A549 (cell line): ENCODE results near the gene MERTK. TPM values are rescaled to one million over a fixed set of nuclear protein-coding genes. Genes with fewer than 3 reads are reported as not detected.

Experiments used
- ATAC-seq, 2 experiments: fragments of 200-7000 bp in 1 of 2; fragments of >200 bp in 1 of 2; cut with Nextera tagmentation in 1 of 2; cut with Tn5 transposase in 1 of 2; 3 replicates each; pipeline versions ENCODE4 v1.8.0 to v1.9.1; 2018 to 2020; ENCODE audit warnings: mild to moderate bottlenecking in 1 of 2, moderate library complexity in 1 of 2
- CTCF ChIA-PET: fragments of 300-600 bp; sonication (Branson Sonifier 250); formaldehyde crosslinking; extraction: SDS; loops from one replicate; lab custom pipeline; 2021; ENCODE audit warnings: antibody characterized with exemption, inconsistent platforms; lab: Yijun Ruan, JAX
- POLR2A ChIA-PET: fragments of 350-600 bp; formaldehyde crosslinking; extraction: SDS; loops from one replicate; lab custom pipeline; 2021; ENCODE audit warnings: antibody characterized with exemption, inconsistent platforms; lab: Yijun Ruan, JAX
- DNase-seq, 2 experiments: peaks; one replicate each; pipeline versions ENCODE4 v3.0.0 to v3.0.0-alpha.2; 2011 to 2016; ENCODE audit warnings: low read depth in 1 of 2, low spot score in 1 of 2
- FAIRE-seq: peaks from 2 replicates; lab custom pipeline; 2011; peaks lifted over from hg19 to GRCh38; lab: Jason Lieb, UNC
- H3K27ac ChIP-seq, 2 experiments: fragments of >200 bp; sonication (Bioruptor Twin); formaldehyde crosslinking; 3 replicates each; pipeline ENCODE4 v1.5.1; 2016 to 2017
- H3K4me1 ChIP-seq: fragments of >200 bp; sonication (Bioruptor Twin); formaldehyde crosslinking; 3 replicates; pipeline ENCODE4 v1.6.1; 2016
- H3K4me2 ChIP-seq: fragments of >200 bp; sonication (Bioruptor Twin); formaldehyde crosslinking; 3 replicates; pipeline ENCODE4 v1.6.1; 2016
- H3K4me3 ChIP-seq: fragments of >200 bp; sonication (Bioruptor Twin); formaldehyde crosslinking; 3 replicates; pipeline ENCODE4 v1.5.1; 2016
- H3K9me3 ChIP-seq: fragments of >200 bp; sonication (Bioruptor Twin); formaldehyde crosslinking; 3 replicates; pipeline ENCODE4 v1.6.1; 2016
- ATOH8 ChIP-seq: fragments of 250-450 bp; sonication (Bioruptor Pico); IDR thresholded peaks from 2 replicates; pipeline ENCODE4 v1.5.0; 2020; ENCODE audit warnings: low read depth, mild to moderate bottlenecking, moderate library complexity
- CBX2 ChIP-seq: fragments of 200-600 bp; sonication (generic); IDR thresholded peaks from 2 replicates; pipeline ENCODE4 v1.6.1; 2016; ENCODE audit warnings: low read depth, mild to moderate bottlenecking, borderline replicate concordance
- CHD2 ChIP-seq: fragments of 150-350 bp; IDR thresholded peaks from 2 replicates; pipeline ENCODE4 v1.6.1; 2014; ENCODE audit warnings: low read length; ENCODE audit not compliant: partially characterized antibody
- CHD4 ChIP-seq: fragments of 200-600 bp; sonication (generic); IDR thresholded peaks from 2 replicates; pipeline ENCODE4 v1.6.1; 2016; ENCODE audit warnings: antibody characterized with exemption, mild to moderate bottlenecking, borderline replicate concordance
- EHMT2 ChIP-seq: fragments of 200-600 bp; sonication (generic); IDR thresholded peaks from 2 replicates; pipeline ENCODE4 v1.6.1; 2016; ENCODE audit warnings: antibody characterized with exemption, low read depth, mild to moderate bottlenecking, moderate library complexity
- ELK1 ChIP-seq: fragments of 150-350 bp; IDR thresholded peaks from 2 replicates; pipeline ENCODE4 v1.6.1; 2014; ENCODE audit warnings: low read depth, mild to moderate bottlenecking, low read length
- HDAC2 ChIP-seq: fragments of 200-600 bp; sonication (generic); IDR thresholded peaks from 2 replicates; pipeline ENCODE4 v1.6.1; 2016
- HOXB13 ChIP-seq: fragments of 250-450 bp; sonication (Bioruptor Pico); IDR thresholded peaks from 2 replicates; pipeline ENCODE4 v1.5.0; 2020; ENCODE audit warnings: low read depth, mild to moderate bottlenecking, moderate library complexity
- JUNB ChIP-seq: fragments of >200 bp; sonication (Bioruptor Twin); formaldehyde crosslinking; IDR thresholded peaks from 2 replicates; pipeline ENCODE4 v1.6.1; 2016
- MAX ChIP-seq: IDR thresholded peaks from 2 replicates; pipeline ENCODE4 v1.6.1; 2012
- MAZ ChIP-seq: fragments of 150-350 bp; IDR thresholded peaks from 2 replicates; pipeline ENCODE4 v1.6.1; 2014; ENCODE audit warnings: antibody characterized with exemption, low read depth, low read length, borderline replicate concordance
- NR3C1 ChIP-seq: fragments of >200 bp; sonication (Bioruptor Twin); formaldehyde crosslinking; IDR thresholded peaks from 3 replicates; pipeline ENCODE4 v1.6.1; 2017
- POLR2A ChIP-seq: IDR thresholded peaks from 2 replicates; pipeline ENCODE4 v1.6.1; 2012; ENCODE audit warnings: mild to moderate bottlenecking, low read length
- RARB ChIP-seq: fragments of 250-450 bp; sonication (Bioruptor Pico); IDR thresholded peaks from 2 replicates; pipeline ENCODE4 v1.8.0; 2021; ENCODE audit warnings: mild to moderate bottlenecking, moderate library complexity
- RFX5 ChIP-seq: fragments of 450-650 bp; IDR thresholded peaks from 2 replicates; pipeline ENCODE4 v1.7.1; 2014; ENCODE audit warnings: antibody characterized with exemption, mild to moderate bottlenecking, moderate library complexity
- RNF2 ChIP-seq: fragments of 200-600 bp; sonication (generic); IDR thresholded peaks from 2 replicates; pipeline ENCODE4 v1.6.1; 2016; ENCODE audit warnings: low read depth, mild to moderate bottlenecking, antibody characterized with exemption, moderate library complexity, borderline replicate concordance
- TP53 ChIP-seq: fragments of 250-450 bp; sonication (Bioruptor Pico); IDR thresholded peaks from 2 replicates; pipeline ENCODE4 v1.5.0; 2021; ENCODE audit warnings: mild to moderate bottlenecking, moderate library complexity
- ZC3H11A ChIP-seq: fragments of 450-650 bp; IDR thresholded peaks from 2 replicates; pipeline ENCODE4 v1.6.1; 2014; ENCODE audit warnings: antibody characterized with exemption, mild to moderate bottlenecking
- ZFP36 ChIP-seq: fragments of 450-650 bp; IDR thresholded peaks from 2 replicates; pipeline ENCODE4 v1.6.1; 2014; ENCODE audit warnings: borderline replicate concordance; ENCODE audit not compliant: partially characterized antibody
- WGBS: methylation state at CpG from one replicate; pipeline ENCODE4 v1.1.6; 2017; ENCODE audit errors: missing lambda C conversion rate; 5-methylcytosine and 5-hydroxymethylcytosine counted together
- polyA plus RNA-seq, 4 experiments: library from polyadenylated mRNA; depleted of rRNA in 3 of 4; stranded (reverse); fragments of >200 nt; fragmentation: RNase III in 1 of 4; extraction: RNeasy Plus Mini Kit Qiagen cat#74134 plus additional on column Dnase treatment in 1 of 4; gene quantifications; 2 replicates in 3 of 4; 3 replicates in 1 of 4; pipeline ENCODE4 v1.2.3, GENCODE V29; 2011 to 2017
- TF ChIP-seq, protein P1 (sequence below): IDR thresholded peaks from 2 replicates; pipeline ENCODE4 v1.6.1; 2012

MERTK gene
- polyA plus RNA-seq, 2 of the 4 experiments (the other 2 are of a cell fraction): 1.4 to 4.0 TPM

DNA sequence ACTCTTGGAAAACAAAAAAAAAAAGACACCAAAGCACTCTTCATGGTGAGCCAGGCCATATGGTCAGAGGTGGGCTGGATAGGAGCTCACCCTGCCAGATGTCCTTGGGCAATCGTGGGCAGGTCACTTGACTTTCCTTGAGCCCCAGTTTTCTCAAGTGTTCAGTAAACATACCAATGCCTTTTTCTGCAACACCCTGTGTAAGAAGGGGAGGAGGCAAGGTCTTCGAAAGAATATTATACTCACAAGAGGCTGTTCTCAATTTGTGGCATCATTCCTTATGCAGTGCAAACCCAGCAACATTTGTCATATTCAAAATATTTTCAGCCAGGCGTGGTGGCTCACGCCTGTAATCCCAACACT is 133.8 kb downstream of the MERTK start:
- ChIA-PET POLR2A (interaction anchor here (1.0 kb wide), 1 partner anchor 135 kb away, joined by 5 read pairs; no protein-coding TSS in a partner anchor), CTCF (interaction anchor here (0.5 to 1.1 kb wide), 2 partner anchors 136 to 434 kb away, joined by 3 to 5 read pairs; no protein-coding TSS in a partner anchor)
- FAIRE-seq: no peak
- ATAC-seq: no peak
- Histone ChIP-seq H3K4me3 (no peak overlapping the region), H3K4me2 (no peak overlapping the region), H3K27ac (no peak overlapping the region), H3K9me3 (peaks cover 4% of the 10 kb centered on the region; the same call in 2 of the 3 replicates), H3K4me1 (no peaks in the 10 kb centered on the region)
- 77% methylated on average over 4 of the region's 4 CpGs for WGBS
- no peak for DNase-seq
- TF ChIP-seq NR3C1 (no peak), HOXB13 (no peak), ATOH8 (CRISPR knock-in tag) (no peak), MAZ (no peak), CHD4 (no peak), ZC3H11A (no peak), CHD2 (no peak), EHMT2 (no peak), ZFP36 (no peak)

DNA sequence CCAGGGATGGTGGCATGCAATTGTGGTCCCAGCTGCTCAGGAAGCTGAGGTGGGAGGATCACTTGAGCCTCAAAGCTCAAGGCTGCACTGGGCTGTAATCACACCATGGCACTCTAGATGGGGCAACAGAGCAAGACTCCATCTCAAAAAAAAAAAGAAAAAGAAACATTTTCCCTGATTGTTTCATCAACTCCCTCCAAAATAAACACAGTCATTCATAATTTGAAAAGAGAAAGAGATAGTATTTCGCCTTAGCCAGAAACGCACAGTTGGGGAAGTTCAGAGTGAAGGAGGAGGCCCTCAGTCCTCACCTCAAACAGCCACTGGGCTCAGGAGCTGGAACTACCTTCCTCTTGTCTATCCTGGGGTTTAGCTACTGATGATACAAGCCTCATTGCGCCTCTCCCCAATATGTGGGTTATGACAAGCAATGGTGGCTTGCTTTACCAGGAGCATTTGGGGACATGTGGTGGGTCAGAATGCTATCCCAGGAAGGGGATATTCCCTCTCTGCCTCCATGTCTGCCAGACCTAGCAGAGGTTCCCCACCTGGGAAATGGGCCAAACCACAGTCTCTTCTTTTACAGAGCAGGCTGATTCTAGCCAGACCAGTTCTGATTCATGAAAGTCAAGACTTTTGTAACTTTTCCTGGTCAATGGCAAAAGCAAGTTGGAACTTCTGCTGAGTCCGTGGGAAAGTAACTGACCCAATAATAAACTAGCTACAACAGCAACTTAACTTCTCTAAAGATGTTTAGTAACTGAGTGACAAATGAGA is 134.5 kb downstream of the MERTK start:
- H3K4me1 ChIP-seq: no peaks in the 10 kb centered on the region
- no peak overlapping the region for H3K4me2 ChIP-seq
- CTCF ChIA-PET: interaction anchor here (0.5 to 1.3 kb wide), 6 partner anchors 16 to 433 kb away, joined by 3 to 5 read pairs (median 4); no protein-coding TSS in a partner anchor
- DNase-seq: no peak
- peaks cover 6% of the 10 kb centered on the region; the same call in 2 of the 3 replicates for H3K9me3 ChIP-seq
- TF ChIP-seq RNF2 (no peak), NR3C1 (no peak), TP53 (CRISPR knock-in tag) (no peak), RARB (no peak), ZC3H11A (no peak), MAX (no peak), POLR2A (no peak), CHD2 (no peak), JUNB (no peak), HDAC2 (no peak), HOXB13 (no peak), ELK1 (no peak), CBX2 (no peak), RFX5 (no peak), ATOH8 (CRISPR knock-in tag) (no peak)
- TF ChIP-seq, protein P1, sequence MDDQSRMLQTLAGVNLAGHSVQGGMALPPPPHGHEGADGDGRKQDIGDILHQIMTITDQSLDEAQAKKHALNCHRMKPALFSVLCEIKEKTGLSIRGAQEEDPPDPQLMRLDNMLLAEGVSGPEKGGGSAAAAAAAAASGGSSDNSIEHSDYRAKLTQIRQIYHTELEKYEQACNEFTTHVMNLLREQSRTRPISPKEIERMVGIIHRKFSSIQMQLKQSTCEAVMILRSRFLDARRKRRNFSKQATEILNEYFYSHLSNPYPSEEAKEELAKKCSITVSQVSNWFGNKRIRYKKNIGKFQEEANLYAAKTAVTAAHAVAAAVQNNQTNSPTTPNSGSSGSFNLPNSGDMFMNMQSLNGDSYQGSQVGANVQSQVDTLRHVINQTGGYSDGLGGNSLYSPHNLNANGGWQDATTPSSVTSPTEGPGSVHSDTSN: no peak
- TF ChIP-seq, all 56 proteins: peak for 0
- Histone ChIP-seq H3K27ac (no peak overlapping the region), H3K4me3 (no peak overlapping the region)
- POLR2A ChIA-PET: interaction anchor here (1.0 kb wide), 1 partner anchor 135 kb away, joined by 5 read pairs; no protein-coding TSS in a partner anchor
- ATAC-seq (peak in 1 of 2 experiments; percentile 63; a peak in 3 of 6 replicates), FAIRE-seq (no peak)
- WGBS: 60% methylated on average over 4 of the region's 4 CpGs
